ENCODE data around the gene SOWAHC. TPM values are rescaled to one million over a fixed set of nuclear protein-coding genes. Genes with fewer than 3 reads are reported as not detected.

The SOWAHC gene
- total and polyA plus RNA-seq, 2 of the 13 experiments (the other 11 are each of a cell fraction or from before 2014, with no cell fraction given) = 21.2 to 22.5 TPM

DNA sequence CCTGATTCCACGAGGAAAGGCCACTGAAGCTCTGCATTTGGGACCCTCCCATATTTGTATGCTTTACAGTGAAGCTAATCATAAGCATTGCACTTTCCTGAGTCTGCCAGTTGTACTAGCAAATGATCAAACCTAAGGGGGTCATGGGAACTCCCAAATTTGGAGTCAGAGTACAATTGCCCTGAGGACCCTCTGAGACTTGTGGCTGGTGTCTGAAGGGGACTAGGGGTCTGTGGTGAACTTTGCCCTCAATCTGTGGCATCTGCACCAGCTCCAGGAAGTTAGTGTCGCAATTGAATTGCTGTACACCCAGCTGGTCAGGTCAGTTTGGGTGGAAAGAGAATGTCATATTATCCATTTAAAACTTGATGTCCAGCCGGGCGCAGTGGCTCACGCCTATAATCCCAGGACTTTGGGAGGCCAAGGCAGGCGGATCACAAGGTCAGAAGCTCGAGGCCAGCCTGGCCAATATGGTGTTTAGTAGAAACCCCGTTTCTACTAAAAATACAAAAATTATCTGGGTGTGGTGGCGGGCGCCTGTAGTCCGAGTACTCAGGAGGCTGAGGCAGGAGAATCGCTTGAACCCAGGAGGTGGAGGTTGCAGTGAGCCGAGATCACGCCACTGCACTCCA is 18.1 kb downstream of the SOWAHC start (continued):
- TF ChIP-seq ZBTB3 (CRISPR knock-in tag; IDR thresholded peaks at IDR 0.05; ENCODE audit: borderline replicate concordance, low read depth) (0 out of 2 replicates have a peak, but pooled peaks have one; percentile 14), NR2F1 (CRISPR knock-in tag; IDR thresholded peaks at IDR 0.05) (peak in 1 of 2 experiments; percentile 72; a peak in 2 of 4 replicates), SOX5 (CRISPR knock-in tag; IDR thresholded peaks at IDR 0.05; ENCODE audit: borderline replicate concordance) (peak; percentile 81), ZNF20 (CRISPR knock-in tag; IDR thresholded peaks at IDR 0.05) (no peak), ZNF317 (CRISPR knock-in tag; IDR thresholded peaks at IDR 0.05) (no peak; the same call in 1 of the 2 replicates), FOXO1 (CRISPR knock-in tag; IDR thresholded peaks at IDR 0.05) (peak; percentile 66; the same call in 1 of the 2 replicates), ZNF234 (CRISPR knock-in tag; conservative IDR thresholded peaks at IDR 0.05) (no peak), HIVEP1 (CRISPR knock-in tag; IDR thresholded peaks at IDR 0.05) (peak; percentile 78; the same call in 1 of the 2 replicates), RXRB (CRISPR knock-in tag; IDR thresholded peaks at IDR 0.05; ENCODE audit: borderline replicate concordance) (peak; percentile 97), TAF1 (CRISPR knock-in tag; IDR thresholded peaks at IDR 0.05) (0 out of 2 replicates have a peak, but pooled peaks have one; percentile 27), JUNB (CRISPR knock-in tag; IDR thresholded peaks at IDR 0.05; ENCODE audit: borderline replicate concordance) (no peak), ESRRA (CRISPR knock-in tag; IDR thresholded peaks at IDR 0.05; ENCODE audit: low read depth) (peak; percentile 90), ZNF451 (CRISPR knock-in tag; IDR thresholded peaks at IDR 0.05) (0 out of 2 replicates have a peak, but pooled peaks have one; percentile 71), ZKSCAN5 (CRISPR knock-in tag; IDR thresholded peaks at IDR 0.05) (no peak), BRCA1 (CRISPR knock-in tag; IDR thresholded peaks at IDR 0.05) (no peak), ZNF350 (CRISPR knock-in tag; IDR thresholded peaks at IDR 0.05; ENCODE audit: borderline replicate concordance, low read depth) (peak; percentile 28; the same call in 1 of the 2 replicates), ZKSCAN8 (CRISPR knock-in tag; IDR thresholded peaks at IDR 0.05; ENCODE audit: borderline replicate concordance) (peak; percentile 92), ZSCAN12 (CRISPR knock-in tag; IDR thresholded peaks at IDR 0.05) (peak; percentile 81), NR2F2 (IDR thresholded peaks at IDR 0.05; ENCODE audit: borderline replicate concordance, low read depth) (peak; percentile 71)
- TF ChIP-seq, protein P1, sequence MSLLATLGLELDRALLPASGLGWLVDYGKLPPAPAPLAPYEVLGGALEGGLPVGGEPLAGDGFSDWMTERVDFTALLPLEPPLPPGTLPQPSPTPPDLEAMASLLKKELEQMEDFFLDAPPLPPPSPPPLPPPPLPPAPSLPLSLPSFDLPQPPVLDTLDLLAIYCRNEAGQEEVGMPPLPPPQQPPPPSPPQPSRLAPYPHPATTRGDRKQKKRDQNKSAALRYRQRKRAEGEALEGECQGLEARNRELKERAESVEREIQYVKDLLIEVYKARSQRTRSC (CRISPR knock-in tag; IDR thresholded peaks at IDR 0.05; ENCODE audit: low read depth) = peak; percentile 67; the same call in 1 of the 2 replicates
- TF ChIP-seq, protein P2, sequence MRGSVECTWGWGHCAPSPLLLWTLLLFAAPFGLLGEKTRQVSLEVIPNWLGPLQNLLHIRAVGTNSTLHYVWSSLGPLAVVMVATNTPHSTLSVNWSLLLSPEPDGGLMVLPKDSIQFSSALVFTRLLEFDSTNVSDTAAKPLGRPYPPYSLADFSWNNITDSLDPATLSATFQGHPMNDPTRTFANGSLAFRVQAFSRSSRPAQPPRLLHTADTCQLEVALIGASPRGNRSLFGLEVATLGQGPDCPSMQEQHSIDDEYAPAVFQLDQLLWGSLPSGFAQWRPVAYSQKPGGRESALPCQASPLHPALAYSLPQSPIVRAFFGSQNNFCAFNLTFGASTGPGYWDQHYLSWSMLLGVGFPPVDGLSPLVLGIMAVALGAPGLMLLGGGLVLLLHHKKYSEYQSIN (CRISPR knock-in tag; IDR thresholded peaks at IDR 0.05; ENCODE audit: borderline replicate concordance) = no peak
- TF ChIP-seq, protein P3, sequence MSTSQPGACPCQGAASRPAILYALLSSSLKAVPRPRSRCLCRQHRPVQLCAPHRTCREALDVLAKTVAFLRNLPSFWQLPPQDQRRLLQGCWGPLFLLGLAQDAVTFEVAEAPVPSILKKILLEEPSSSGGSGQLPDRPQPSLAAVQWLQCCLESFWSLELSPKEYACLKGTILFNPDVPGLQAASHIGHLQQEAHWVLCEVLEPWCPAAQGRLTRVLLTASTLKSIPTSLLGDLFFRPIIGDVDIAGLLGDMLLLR (CRISPR knock-in tag; IDR thresholded peaks at IDR 0.05) = 0 out of 2 replicates have a peak, but pooled peaks have one; percentile 29
- TF ChIP-seq, protein P4, sequence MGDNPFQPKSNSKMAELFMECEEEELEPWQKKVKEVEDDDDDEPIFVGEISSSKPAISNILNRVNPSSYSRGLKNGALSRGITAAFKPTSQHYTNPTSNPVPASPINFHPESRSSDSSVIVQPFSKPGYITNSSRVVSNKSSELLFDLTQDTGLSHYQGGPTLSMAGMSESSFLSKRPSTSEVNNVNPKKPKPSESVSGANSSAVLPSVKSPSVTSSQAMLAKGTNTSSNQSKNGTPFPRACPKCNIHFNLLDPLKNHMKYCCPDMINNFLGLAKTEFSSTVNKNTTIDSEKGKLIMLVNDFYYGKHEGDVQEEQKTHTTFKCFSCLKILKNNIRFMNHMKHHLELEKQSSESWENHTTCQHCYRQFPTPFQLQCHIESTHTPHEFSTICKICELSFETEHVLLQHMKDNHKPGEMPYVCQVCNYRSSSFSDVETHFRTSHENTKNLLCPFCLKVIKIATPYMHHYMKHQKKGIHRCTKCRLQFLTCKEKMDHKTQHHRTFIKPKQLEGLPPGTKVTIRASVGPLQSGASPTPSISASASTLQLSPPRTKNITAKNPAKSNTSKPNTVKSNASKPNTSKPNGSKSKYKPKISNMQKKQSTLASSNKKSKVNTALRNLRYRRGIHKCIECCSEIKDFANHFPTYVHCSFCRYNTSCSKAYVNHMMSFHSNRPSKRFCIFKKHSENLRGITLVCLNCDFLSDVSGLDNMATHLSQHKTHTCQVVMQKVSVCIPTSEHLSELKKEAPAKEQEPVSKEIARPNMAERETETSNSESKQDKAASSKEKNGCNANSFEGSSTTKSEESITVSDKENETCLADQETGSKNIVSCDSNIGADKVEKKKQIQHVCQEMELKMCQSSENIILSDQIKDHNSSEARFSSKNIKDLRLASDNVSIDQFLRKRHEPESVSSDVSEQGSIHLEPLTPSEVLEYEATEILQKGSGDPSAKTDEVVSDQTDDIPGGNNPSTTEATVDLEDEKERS (CRISPR knock-in tag; IDR thresholded peaks at IDR 0.05) = peak; percentile 79
- TF ChIP-seq, protein P5, sequence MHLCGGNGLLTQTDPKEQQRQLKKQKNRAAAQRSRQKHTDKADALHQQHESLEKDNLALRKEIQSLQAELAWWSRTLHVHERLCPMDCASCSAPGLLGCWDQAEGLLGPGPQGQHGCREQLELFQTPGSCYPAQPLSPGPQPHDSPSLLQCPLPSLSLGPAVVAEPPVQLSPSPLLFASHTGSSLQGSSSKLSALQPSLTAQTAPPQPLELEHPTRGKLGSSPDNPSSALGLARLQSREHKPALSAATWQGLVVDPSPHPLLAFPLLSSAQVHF (CRISPR knock-in tag; IDR thresholded peaks at IDR 0.05) = no peak
